ENCODE measurements around the gene NSUN7.

Gene NSUN7

GRCh38 chr4:40745285-40745984 lies 4.3 kb upstream of the NSUN7 start:
- Histone ChIP-seq H2AFZ (ENCODE audit: low read depth, low read length) (no peak overlapping the region), H3K4me1 (ENCODE audit: insufficient read depth, low read length) (peaks cover 1% of the 10 kb centered on the region), H3K9me3 (ENCODE audit: low read length) (peaks cover 3% of the 10 kb centered on the region), H3K4me3 (ENCODE audit: low read length) (no peak overlapping the region), H3K36me3 (ENCODE audit: insufficient read depth, low read length) (no peaks in the 10 kb centered on the region), H3K27me3 (ENCODE audit: insufficient read depth, low read length) (peaks cover 13% of the 10 kb centered on the region)

GRCh38 chr4:40747207-40747835 lies 2.4 kb upstream of the NSUN7 start:
- peaks cover 5% of the 10 kb centered on the region for H3K9me3 ChIP-seq (ENCODE audit: low read length)
- H3K27me3 ChIP-seq (ENCODE audit: insufficient read depth, low read length) = peaks cover 24% of the 10 kb centered on the region

GRCh38 chr4:40750461-40751258 lies 905 bp downstream of the NSUN7 start:
- Histone ChIP-seq H2AFZ (ENCODE audit: low read depth, low read length) (peak overlapping the region; percentile 89), H3K9me3 (ENCODE audit: low read length) (peaks cover 5% of the 10 kb centered on the region), H3K36me3 (ENCODE audit: insufficient read depth, low read length) (no peaks in the 10 kb centered on the region), H3K27me3 (ENCODE audit: insufficient read depth, low read length) (peaks cover 24% of the 10 kb centered on the region), H3K4me1 (ENCODE audit: insufficient read depth, low read length) (peaks cover 8% of the 10 kb centered on the region), H3K4me3 (ENCODE audit: low read length) (peak overlapping the region; percentile 32)

More at GRCh38 chr4:40747207-40747835, 2.4 kb upstream of the NSUN7 start:
- Histone ChIP-seq H3K4me3 (ENCODE audit: low read length) (no peak overlapping the region), H2AFZ (ENCODE audit: low read depth, low read length) (no peak overlapping the region), H3K36me3 (ENCODE audit: insufficient read depth, low read length) (no peaks in the 10 kb centered on the region), H3K4me1 (ENCODE audit: insufficient read depth, low read length) (peaks cover 8% of the 10 kb centered on the region)

GRCh38 chr4:40755616-40756015 lies 5.9 kb downstream of the NSUN7 start:
- H2AFZ ChIP-seq (ENCODE audit: low read depth, low read length) = no peak overlapping the region
- peaks cover 9% of the 10 kb centered on the region for H3K27me3 ChIP-seq (ENCODE audit: insufficient read depth, low read length)
- H3K9me3 ChIP-seq (ENCODE audit: low read length) = peaks cover under 1% of the 10 kb centered on the region
- no peak overlapping the region for H3K4me3 ChIP-seq (ENCODE audit: low read length)
- peaks cover 4% of the 10 kb centered on the region for H3K4me1 ChIP-seq (ENCODE audit: insufficient read depth, low read length)
- no peaks in the 10 kb centered on the region for H3K36me3 ChIP-seq (ENCODE audit: insufficient read depth, low read length)

GRCh38 chr4:40763228-40763716 lies 13.5 kb downstream of the NSUN7 start:
- Histone ChIP-seq H3K27me3 (ENCODE audit: insufficient read depth, low read length) (no peaks in the 10 kb centered on the region), H3K9me3 (ENCODE audit: low read length) (no peaks in the 10 kb centered on the region), H3K4me3 (ENCODE audit: low read length) (no peak overlapping the region), H3K4me1 (ENCODE audit: insufficient read depth, low read length) (no peaks in the 10 kb centered on the region), H3K36me3 (ENCODE audit: insufficient read depth, low read length) (no peaks in the 10 kb centered on the region), H2AFZ (ENCODE audit: low read depth, low read length) (no peak overlapping the region)

GRCh38 chr4:40769266-40769665 lies 19.5 kb downstream of the NSUN7 start:
- Histone ChIP-seq H3K27me3 (ENCODE audit: insufficient read depth, low read length) (no peaks in the 10 kb centered on the region), H3K36me3 (ENCODE audit: insufficient read depth, low read length) (no peaks in the 10 kb centered on the region), H3K9me3 (ENCODE audit: low read length) (no peaks in the 10 kb centered on the region), H2AFZ (ENCODE audit: low read depth, low read length) (no peak overlapping the region), H3K4me3 (ENCODE audit: low read length) (no peak overlapping the region), H3K4me1 (ENCODE audit: insufficient read depth, low read length) (no peaks in the 10 kb centered on the region)

GRCh38 chr4:40778090-40778489 lies 28.3 kb downstream of the NSUN7 start:
- Histone ChIP-seq H3K4me3 (ENCODE audit: low read length) (no peak overlapping the region), H2AFZ (ENCODE audit: low read depth, low read length) (no peak overlapping the region), H3K27me3 (ENCODE audit: insufficient read depth, low read length) (no peaks in the 10 kb centered on the region), H3K9me3 (ENCODE audit: low read length) (no peaks in the 10 kb centered on the region), H3K36me3 (ENCODE audit: insufficient read depth, low read length) (no peaks in the 10 kb centered on the region), H3K4me1 (ENCODE audit: insufficient read depth, low read length) (no peaks in the 10 kb centered on the region)

- H3K4me1 ChIP-seq (ENCODE audit: insufficient read depth, low read length) = no peaks in the 10 kb centered on the region
- no peak overlapping the region for H2AFZ ChIP-seq (ENCODE audit: low read depth, low read length)
- no peak overlapping the region for H3K4me3 ChIP-seq (ENCODE audit: low read length)
- H3K9me3 ChIP-seq (ENCODE audit: low read length) = no peaks in the 10 kb centered on the region
- no peaks in the 10 kb centered on the region for H3K27me3 ChIP-seq (ENCODE audit: insufficient read depth, low read length)
- H3K36me3 ChIP-seq (ENCODE audit: insufficient read depth, low read length) = no peaks in the 10 kb centered on the region
Measured at GRCh38 chr4:40782876-40783275, 33.1 kb downstream of the NSUN7 start.

- no peak overlapping the region for H2AFZ ChIP-seq (ENCODE audit: low read depth, low read length)
- no peaks in the 10 kb centered on the region for H3K27me3 ChIP-seq (ENCODE audit: insufficient read depth, low read length)
- no peaks in the 10 kb centered on the region for H3K36me3 ChIP-seq (ENCODE audit: insufficient read depth, low read length)
- no peaks in the 10 kb centered on the region for H3K4me1 ChIP-seq (ENCODE audit: insufficient read depth, low read length)
- no peak overlapping the region for H3K4me3 ChIP-seq (ENCODE audit: low read length)
- no peaks in the 10 kb centered on the region for H3K9me3 ChIP-seq (ENCODE audit: low read length)
Measured at GRCh38 chr4:40785727-40786126, 36.0 kb downstream of the NSUN7 start.

- no peaks in the 10 kb centered on the region for H3K27me3 ChIP-seq (ENCODE audit: insufficient read depth, low read length)
- H3K4me3 ChIP-seq (ENCODE audit: low read length) = no peak overlapping the region
- H3K36me3 ChIP-seq (ENCODE audit: insufficient read depth, low read length) = no peaks in the 10 kb centered on the region
- no peaks in the 10 kb centered on the region for H3K4me1 ChIP-seq (ENCODE audit: insufficient read depth, low read length)
- H3K9me3 ChIP-seq (ENCODE audit: low read length) = no peaks in the 10 kb centered on the region
- no peak overlapping the region for H2AFZ ChIP-seq (ENCODE audit: low read depth, low read length)
Measured at GRCh38 chr4:40788331-40788730, 38.6 kb downstream of the NSUN7 start.

- H2AFZ ChIP-seq (ENCODE audit: low read depth, low read length) = no peak overlapping the region
- no peaks in the 10 kb centered on the region for H3K9me3 ChIP-seq (ENCODE audit: low read length)
- H3K4me1 ChIP-seq (ENCODE audit: insufficient read depth, low read length) = no peaks in the 10 kb centered on the region
- H3K27me3 ChIP-seq (ENCODE audit: insufficient read depth, low read length) = no peaks in the 10 kb centered on the region
- H3K4me3 ChIP-seq (ENCODE audit: low read length) = no peak overlapping the region
- H3K36me3 ChIP-seq (ENCODE audit: insufficient read depth, low read length) = no peaks in the 10 kb centered on the region
Measured at GRCh38 chr4:40789031-40789430, 39.3 kb downstream of the NSUN7 start.

- H3K9me3 ChIP-seq (ENCODE audit: low read length) = no peaks in the 10 kb centered on the region
- no peaks in the 10 kb centered on the region for H3K36me3 ChIP-seq (ENCODE audit: insufficient read depth, low read length)
Measured at GRCh38 chr4:40789771-40790170, 40.0 kb downstream of the NSUN7 start.

GRCh38 chr4:40800064-40800463 lies 50.3 kb downstream of the NSUN7 start:
- no peaks in the 10 kb centered on the region for H3K36me3 ChIP-seq (ENCODE audit: insufficient read depth, low read length)
- no peak overlapping the region for H2AFZ ChIP-seq (ENCODE audit: low read depth, low read length)
- H3K4me1 ChIP-seq (ENCODE audit: insufficient read depth, low read length) = no peaks in the 10 kb centered on the region
- no peaks in the 10 kb centered on the region for H3K27me3 ChIP-seq (ENCODE audit: insufficient read depth, low read length)
- no peaks in the 10 kb centered on the region for H3K9me3 ChIP-seq (ENCODE audit: low read length)
- H3K4me3 ChIP-seq (ENCODE audit: low read length) = no peak overlapping the region

More at GRCh38 chr4:40789771-40790170, 40.0 kb downstream of the NSUN7 start:
- H3K4me1 ChIP-seq (ENCODE audit: insufficient read depth, low read length) = no peaks in the 10 kb centered on the region
- H3K27me3 ChIP-seq (ENCODE audit: insufficient read depth, low read length) = no peaks in the 10 kb centered on the region
- H3K4me3 ChIP-seq (ENCODE audit: low read length) = no peak overlapping the region
- no peak overlapping the region for H2AFZ ChIP-seq (ENCODE audit: low read depth, low read length)

All from neuron (in vitro differentiated cells).